KBM-7 (cell line): ENCODE measurements around the gene TTC34.
"Not testable (repeated sequence)": the region's sequence is repeated elsewhere in the genome, so short reads cannot be mapped to it uniquely, and the experiment has no call there.

Source experiments
- DNase-seq: peaks from one replicate; pipeline ENCODE4 v3.0.0-alpha.2; 2015
- in situ Hi-C: fragments of 300-500 bp; cut with MboI; formaldehyde crosslinking; loops from 2 replicates; pipeline ENCODE4 v1.14.3; 2020; ENCODE audit warnings: low sequenced_read_pairs, low pct_unique_long_range_greater_than_20kb, mixed read lengths

Gene TTC34

GRCh38 chr1:2802421-2802961 is 998 bp upstream of the TTC34 start:
- in situ Hi-C loops: no loop called here
- no peak for DNase-seq

DNA sequence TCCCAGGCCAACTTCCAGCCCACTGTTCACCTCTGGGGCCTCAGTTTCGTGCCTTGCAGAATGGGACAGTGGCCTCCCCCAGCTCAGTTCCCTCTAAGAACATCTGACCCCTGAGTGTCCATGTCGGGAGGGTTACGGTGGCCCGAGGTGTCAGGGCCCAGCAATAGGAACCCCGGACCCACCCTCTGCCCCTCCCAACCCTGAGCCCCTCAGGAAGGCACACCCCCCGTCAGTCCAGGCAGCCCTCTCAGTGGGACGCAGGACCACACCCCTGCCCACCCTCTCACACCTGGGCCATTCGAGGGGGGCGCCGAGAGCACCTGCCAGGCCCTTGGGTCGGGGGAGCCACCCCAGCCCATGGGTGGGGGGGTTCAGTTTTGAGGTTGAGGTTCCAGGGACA is 447 bp downstream of the TTC34 start:
- in situ Hi-C loops: no loop called here

DNA sequence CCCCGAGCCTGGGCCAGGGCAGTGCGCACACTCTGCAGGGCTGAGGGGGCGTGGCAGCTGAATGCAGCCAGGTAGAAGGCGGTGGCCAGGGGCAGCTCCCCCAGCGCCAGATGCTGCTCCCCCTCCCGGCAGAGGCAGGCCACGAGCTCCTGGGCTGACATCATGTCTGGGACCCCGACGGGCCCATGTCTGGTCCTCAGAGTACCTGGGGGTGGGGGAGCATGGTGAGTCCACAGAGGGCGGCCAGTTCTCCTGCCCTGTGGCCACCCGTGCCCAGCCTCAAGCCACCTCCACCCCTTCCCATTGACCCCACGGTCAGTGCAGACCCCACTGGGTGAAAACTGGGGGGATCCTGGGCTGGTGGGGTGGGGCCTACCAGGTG is 838 bp downstream of the TTC34 start:
- in situ Hi-C loops: no loop called here
- no peak for DNase-seq

More for the DNA sequence above, 447 bp downstream of the TTC34 start:
- no peak for DNase-seq

- no peak for DNase-seq
- in situ Hi-C loops: loop anchor here (25.0 kb wide), 3 partner anchors 213 to 613 kb away; partner anchors contain the start of genes FAAP20 and PRXL2B
Observed at GRCh38 chr1:2799811-2800663, 1.5 kb downstream of the TTC34 start.

- in situ Hi-C loops: loop anchor here (25.0 kb wide), 3 partner anchors 212 to 612 kb away; partner anchors contain the start of genes FAAP20 and PRXL2B
- not testable (repeated sequence) for DNase-seq
Observed at GRCh38 chr1:2798958-2799357, 2.5 kb downstream of the TTC34 start.

- in situ Hi-C loops: loop anchor here (25.0 kb wide), 3 partner anchors 210 to 610 kb away; partner anchors contain the start of genes FAAP20 and PRXL2B
- no peak for DNase-seq
Observed at GRCh38 chr1:2797741-2798016, 3.8 kb downstream of the TTC34 start.

DNA sequence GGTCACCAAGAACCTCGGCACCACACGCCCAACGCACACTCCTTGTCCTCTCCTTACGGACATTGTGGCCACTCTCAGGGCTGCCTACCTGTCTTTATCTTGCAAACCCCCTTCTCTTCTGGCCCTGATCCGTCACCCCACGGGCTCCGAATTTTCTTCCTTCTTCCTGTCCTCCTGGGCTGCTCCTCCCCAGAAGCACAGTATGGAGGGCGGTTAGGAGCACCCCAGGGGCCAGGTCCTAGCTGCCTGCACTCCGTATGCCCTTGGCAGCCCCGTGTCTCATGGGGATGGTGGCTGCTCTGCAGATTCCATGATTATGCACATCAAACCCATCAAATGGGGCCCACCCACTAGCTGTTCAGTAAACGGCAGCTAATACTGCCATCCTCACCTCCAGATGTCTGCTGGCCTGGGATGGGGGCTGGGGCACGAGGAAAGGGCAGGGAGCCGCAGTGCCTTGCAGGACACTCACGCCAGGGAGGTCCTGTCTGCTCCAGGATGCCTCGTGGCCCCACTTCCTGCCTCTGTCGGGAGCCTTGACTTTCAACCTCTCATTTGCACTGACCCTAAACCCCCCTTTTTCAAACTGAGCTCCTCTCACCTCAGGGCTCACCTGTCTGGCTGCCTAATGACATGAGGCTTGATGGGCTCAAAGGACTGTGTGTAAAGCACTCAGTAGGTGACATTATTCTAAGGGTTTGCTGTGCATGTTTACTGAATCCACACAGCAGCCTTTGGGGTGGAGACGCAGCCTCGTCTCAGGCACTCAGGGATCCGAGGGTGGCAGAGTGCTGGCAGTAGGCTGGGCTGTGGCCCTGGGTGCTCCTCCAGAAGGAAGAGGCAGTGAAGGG is 4.4 kb downstream of the TTC34 start:
- no peak for DNase-seq
- in situ Hi-C loops: loop anchor here (25.0 kb wide), 3 partner anchors 210 to 610 kb away; partner anchors contain the start of genes FAAP20 and PRXL2B

GRCh38 chr1:2795926-2796325 is 5.6 kb downstream of the TTC34 start:
- DNase-seq: no peak
- in situ Hi-C loops: loop anchor here (25.0 kb wide), 3 partner anchors 209 to 609 kb away; partner anchors contain the start of genes FAAP20 and PRXL2B

- in situ Hi-C loops: loop anchor here (25.0 kb wide), 3 partner anchors 204 to 604 kb away; partner anchors contain the start of genes FAAP20 and PRXL2B
Observed at GRCh38 chr1:2791027-2791760, 10.3 kb downstream of the TTC34 start.

GRCh38 chr1:2789986-2790581 is 11.4 kb downstream of the TTC34 start:
- in situ Hi-C loops: loop anchor here (25.0 kb wide), 3 partner anchors 203 to 603 kb away; partner anchors contain the start of genes FAAP20 and PRXL2B
- DNase-seq: no peak

More at GRCh38 chr1:2791027-2791760, 10.3 kb downstream of the TTC34 start:
- DNase-seq: no peak

- in situ Hi-C loops: loop anchor here (25.0 kb wide), 3 partner anchors 202 to 602 kb away; partner anchors contain the start of genes FAAP20 and PRXL2B
- DNase-seq: peak; percentile 53
Observed at GRCh38 chr1:2789164-2789985, 12.1 kb downstream of the TTC34 start.

DNA sequence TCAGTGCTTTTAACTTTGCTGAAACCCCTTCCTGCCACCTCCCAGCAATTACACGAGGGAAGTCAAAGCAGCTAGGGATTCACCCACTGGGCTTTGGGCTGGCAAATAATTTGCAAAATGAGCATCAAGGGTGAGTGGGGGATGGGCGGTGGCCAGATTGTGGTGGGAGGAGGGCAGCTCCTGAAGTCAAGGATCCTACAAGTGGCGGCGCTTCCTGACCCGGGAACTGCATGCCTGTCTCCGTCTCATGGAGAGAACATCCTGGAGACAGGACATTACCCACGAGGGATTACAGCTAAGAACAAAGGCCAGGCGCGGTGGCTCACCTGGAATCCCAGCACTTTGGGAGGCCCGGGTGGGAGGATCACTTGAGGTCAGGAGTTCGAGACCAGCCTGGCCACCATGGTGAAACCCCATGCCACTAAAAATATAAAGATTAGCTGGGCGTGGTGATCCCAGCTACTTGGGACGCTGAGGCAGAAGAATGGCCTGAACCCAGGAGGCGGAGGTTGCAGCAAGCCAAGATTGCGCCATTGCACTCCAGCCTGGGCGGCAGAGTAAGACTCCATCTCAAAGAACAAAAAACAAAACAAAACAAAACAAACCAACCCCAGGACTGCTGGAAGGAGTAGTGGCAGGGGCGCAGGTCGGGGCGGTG is 12.9 kb downstream of the TTC34 start:
- in situ Hi-C loops: loop anchor here (25.0 kb wide), 3 partner anchors 201 to 601 kb away; partner anchors contain the start of genes FAAP20 and PRXL2B
- DNase-seq: no peak

DNA sequence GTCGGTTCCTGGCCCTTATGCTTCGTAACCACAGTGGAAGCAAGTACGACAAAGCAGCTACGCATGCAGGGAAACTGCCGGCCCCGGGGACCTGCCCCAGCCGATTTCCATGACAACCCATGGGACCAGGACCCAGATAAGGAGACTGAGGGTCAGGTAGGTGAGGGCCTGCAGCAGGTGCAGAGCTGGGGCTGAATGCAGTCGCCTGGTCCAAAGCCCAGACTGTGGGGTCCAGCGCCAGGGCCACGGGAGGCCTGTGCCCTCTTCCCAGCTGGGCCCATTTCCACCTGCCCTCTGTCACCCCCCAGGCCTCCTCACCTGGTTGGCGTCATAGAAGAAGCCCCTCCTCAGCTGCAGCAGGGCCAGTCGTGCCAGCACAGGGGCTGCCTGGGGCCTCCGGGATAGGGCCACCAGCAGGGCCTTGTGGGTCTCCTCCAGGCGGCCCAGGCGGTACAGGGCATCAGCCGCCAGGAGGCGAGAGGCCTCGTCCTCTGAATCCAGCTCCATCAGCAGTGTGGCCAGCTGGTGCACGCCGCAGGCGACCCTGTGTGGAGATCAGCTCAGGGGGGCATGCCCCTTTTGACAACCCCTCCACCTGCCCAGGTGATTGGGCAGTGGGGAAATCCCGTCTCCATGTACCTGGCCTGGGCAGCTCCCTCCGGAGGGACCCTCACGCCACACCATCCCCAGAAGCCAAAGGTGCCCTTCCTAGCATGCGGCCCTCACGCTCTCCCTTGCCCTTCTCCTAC is 14.2 kb downstream of the TTC34 start:
- DNase-seq: peak; percentile 20
- in situ Hi-C loops: loop anchor here (25.0 kb wide), 3 partner anchors 200 to 600 kb away; partner anchors contain the start of genes FAAP20 and PRXL2B

GRCh38 chr1:2786329-2787162 is 14.9 kb downstream of the TTC34 start:
- peak; percentile 47 for DNase-seq
- in situ Hi-C loops: loop anchor here (25.0 kb wide), 3 partner anchors 199 to 599 kb away; partner anchors contain the start of genes FAAP20 and PRXL2B

GRCh38 chr1:2785631-2786328 is 15.7 kb downstream of the TTC34 start:
- no peak for DNase-seq
- in situ Hi-C loops: loop anchor here (25.0 kb wide), 3 partner anchors 198 to 598 kb away; partner anchors contain the start of genes FAAP20 and PRXL2B
